Adrenal gland (tissue), 5 donors: ENCODE results near the gene FADS2.

ENCODE experiments used
- POLR2A ChIP-seq, 2 donors: fragments of 450-650 bp; IDR thresholded peaks; one replicate each; pipeline ENCODE4 v1.6.1; 2017; ENCODE audit warnings: antibody characterized with exemption in 2 of 2, mild to moderate bottlenecking in 2 of 2, moderate library complexity in 1 of 2
- TF ChIP-seq, protein P1 (sequence below), 6 experiments: fragments of 450-650 bp in 4 of 6; fragments of 200-600 bp in 2 of 6; sonication (generic) in 1 of 6; IDR thresholded peaks; 1 replicate in 5 of 6; 2 replicates in 1 of 6; pipeline versions ENCODE4 v1.5.1 to v1.8.0; 2016 to 2021; ENCODE audit warnings: antibody characterized with exemption in 6 of 6, mild to moderate bottlenecking in 2 of 6, moderate library complexity in 1 of 6
- donor health status: DM: no; HTN: no; CAD: no.

- TF ChIP-seq, protein P1, sequence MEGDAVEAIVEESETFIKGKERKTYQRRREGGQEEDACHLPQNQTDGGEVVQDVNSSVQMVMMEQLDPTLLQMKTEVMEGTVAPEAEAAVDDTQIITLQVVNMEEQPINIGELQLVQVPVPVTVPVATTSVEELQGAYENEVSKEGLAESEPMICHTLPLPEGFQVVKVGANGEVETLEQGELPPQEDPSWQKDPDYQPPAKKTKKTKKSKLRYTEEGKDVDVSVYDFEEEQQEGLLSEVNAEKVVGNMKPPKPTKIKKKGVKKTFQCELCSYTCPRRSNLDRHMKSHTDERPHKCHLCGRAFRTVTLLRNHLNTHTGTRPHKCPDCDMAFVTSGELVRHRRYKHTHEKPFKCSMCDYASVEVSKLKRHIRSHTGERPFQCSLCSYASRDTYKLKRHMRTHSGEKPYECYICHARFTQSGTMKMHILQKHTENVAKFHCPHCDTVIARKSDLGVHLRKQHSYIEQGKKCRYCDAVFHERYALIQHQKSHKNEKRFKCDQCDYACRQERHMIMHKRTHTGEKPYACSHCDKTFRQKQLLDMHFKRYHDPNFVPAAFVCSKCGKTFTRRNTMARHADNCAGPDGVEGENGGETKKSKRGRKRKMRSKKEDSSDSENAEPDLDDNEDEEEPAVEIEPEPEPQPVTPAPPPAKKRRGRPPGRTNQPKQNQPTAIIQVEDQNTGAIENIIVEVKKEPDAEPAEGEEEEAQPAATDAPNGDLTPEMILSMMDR (IDR thresholded peaks at IDR 0.05), result no peak
- TF ChIP-seq POLR2A (IDR thresholded peaks at IDR 0.05), result no peak
Observed at GRCh38 chr11:61779666-61780525, 48.2 kb upstream of the FADS2 start.
